Stimulated activated CD8-positive, alpha-beta memory T cell treated with anti-CD3 and anti-CD28 coated beads, Interleukin-12 subunit alpha, Interleukin-12 subunit beta, amount 100 ng/mL, for 24 hours (primary cell): ENCODE measurements around the gene AGPAT3.

Experiments used
- DNase-seq: peaks from one replicate; pipeline ENCODE4 v3.0.0-alpha.2; 2020; ENCODE audit errors: extremely low read depth

The AGPAT3 gene

GRCh38 chr21:43921979-43922945 is 57.2 kb downstream of the AGPAT3 start:
- peak; percentile 38 for DNase-seq

- DNase-seq = no peak
Observed at GRCh38 chr21:43922949-43923348, 57.9 kb downstream of the AGPAT3 start.

- DNase-seq = no peak
Observed at GRCh38 chr21:43923391-43923790, 58.4 kb downstream of the AGPAT3 start.

- DNase-seq = no peak
Observed at GRCh38 chr21:43924421-43925095, 59.5 kb downstream of the AGPAT3 start.

- no peak for DNase-seq
Observed at GRCh38 chr21:43925096-43925481, 60.1 kb downstream of the AGPAT3 start.

GRCh38 chr21:43925609-43926008 is 60.6 kb downstream of the AGPAT3 start:
- DNase-seq = no peak

GRCh38 chr21:43926196-43926595 is 61.2 kb downstream of the AGPAT3 start:
- DNase-seq = no peak

- DNase-seq = no peak
Observed at GRCh38 chr21:43927591-43928221, 62.7 kb downstream of the AGPAT3 start.

- no peak for DNase-seq
Observed at GRCh38 chr21:43928222-43929125, 63.5 kb downstream of the AGPAT3 start.

GRCh38 chr21:43929217-43929971 is 64.4 kb downstream of the AGPAT3 start:
- no peak for DNase-seq

- DNase-seq = no peak
Observed at GRCh38 chr21:43930074-43930847, 65.2 kb downstream of the AGPAT3 start.

- no peak for DNase-seq
Observed at GRCh38 chr21:43930848-43931375, 65.9 kb downstream of the AGPAT3 start.

GRCh38 chr21:43931489-43931888 is 66.5 kb downstream of the AGPAT3 start:
- DNase-seq = no peak

GRCh38 chr21:43932005-43932404 is 67.0 kb downstream of the AGPAT3 start:
- no peak for DNase-seq

GRCh38 chr21:43933199-43933598 is 68.2 kb downstream of the AGPAT3 start:
- DNase-seq = no peak

- no peak for DNase-seq
Observed at GRCh38 chr21:43933680-43934079, 68.7 kb downstream of the AGPAT3 start.

GRCh38 chr21:43934116-43934515 is 69.1 kb downstream of the AGPAT3 start:
- DNase-seq = no peak

- no peak for DNase-seq
Observed at GRCh38 chr21:43934716-43935705, 70.0 kb downstream of the AGPAT3 start.
